ENCODE measurements around the gene UBTD1.

UBTD1 gene

GRCh38 chr10:97608991-97609561 lies 110.4 kb downstream of the UBTD1 start:
- no peak for DNase-seq (ENCODE audit: low read depth)
- TF ChIP-seq CTCF (IDR thresholded peaks at IDR 0.05; ENCODE audit: low read depth, low read length) = no peak
- TF ChIP-seq MAX (IDR thresholded peaks at IDR 0.05; ENCODE audit: low read depth, low read length) = no peak
- TF ChIP-seq MYC (IDR thresholded peaks at IDR 0.05; ENCODE audit: low read depth, low read length) = no peak
- H3K4me3 ChIP-seq (ENCODE audit: low read depth, low read length) = no peak overlapping the region

- TF ChIP-seq MYC (IDR thresholded peaks at IDR 0.05; ENCODE audit: low read depth, low read length) (no peak), POLR2A (IDR thresholded peaks at IDR 0.05; ENCODE audit: extremely low read depth, insufficient read length) (no peak), CTCF (IDR thresholded peaks at IDR 0.05; ENCODE audit: low read depth, low read length) (no peak), MAX (IDR thresholded peaks at IDR 0.05; ENCODE audit: low read depth, low read length) (no peak)
- no peak for DNase-seq (ENCODE audit: low read depth)
- H3K4me3 ChIP-seq (ENCODE audit: low read depth, low read length) = no peak overlapping the region
Measured at GRCh38 chr10:97611473-97611872, 112.7 kb downstream of the UBTD1 start.

- H3K4me3 ChIP-seq (ENCODE audit: low read depth, low read length) = no peak overlapping the region
- DNase-seq (ENCODE audit: low read depth) = peak; percentile 50
- TF ChIP-seq POLR2A (IDR thresholded peaks at IDR 0.05; ENCODE audit: extremely low read depth, insufficient read length) (no peak), MYC (IDR thresholded peaks at IDR 0.05; ENCODE audit: low read depth, low read length) (no peak), CTCF (IDR thresholded peaks at IDR 0.05; ENCODE audit: low read depth, low read length) (no peak), MAX (IDR thresholded peaks at IDR 0.05; ENCODE audit: low read depth, low read length) (no peak)
Measured at GRCh38 chr10:97612386-97612785, 113.7 kb downstream of the UBTD1 start.

GRCh38 chr10:97618285-97618684 lies 119.6 kb downstream of the UBTD1 start:
- no peak for DNase-seq (ENCODE audit: low read depth)
- no peak overlapping the region for H3K4me3 ChIP-seq (ENCODE audit: low read depth, low read length)
- TF ChIP-seq POLR2A (IDR thresholded peaks at IDR 0.05; ENCODE audit: extremely low read depth, insufficient read length) (no peak), MAX (IDR thresholded peaks at IDR 0.05; ENCODE audit: low read depth, low read length) (no peak), CTCF (IDR thresholded peaks at IDR 0.05; ENCODE audit: low read depth, low read length) (no peak), MYC (IDR thresholded peaks at IDR 0.05; ENCODE audit: low read depth, low read length) (no peak)

GRCh38 chr10:97618733-97619132 lies 120.0 kb downstream of the UBTD1 start:
- DNase-seq (ENCODE audit: low read depth) = no peak
- TF ChIP-seq MYC (IDR thresholded peaks at IDR 0.05; ENCODE audit: low read depth, low read length) = no peak
- no peak for TF ChIP-seq MAX (IDR thresholded peaks at IDR 0.05; ENCODE audit: low read depth, low read length)
- TF ChIP-seq POLR2A (IDR thresholded peaks at IDR 0.05; ENCODE audit: extremely low read depth, insufficient read length) = no peak
- TF ChIP-seq CTCF (IDR thresholded peaks at IDR 0.05; ENCODE audit: low read depth, low read length) = no peak
- H3K4me3 ChIP-seq (ENCODE audit: low read depth, low read length) = no peak overlapping the region
